HTERT RPE-1 (cell line): ENCODE results near the gene NISCH.

Experiments used
- in situ Hi-C: fragments of 300-500 bp; cut with MboI; formaldehyde crosslinking; loops from 4 replicates; pipeline ENCODE4 v1.14.3; 2020; ENCODE audit warnings: low sequenced_read_pairs

The NISCH gene

GRCh38 chr3:52435246-52436101, 19.9 kb upstream of the NISCH start:
- in situ Hi-C loops, result no loop called here

GRCh38 chr3:52436500-52437149, 18.8 kb upstream of the NISCH start:
- in situ Hi-C loops, result no loop called here

GRCh38 chr3:52437326-52438103, 17.9 kb upstream of the NISCH start:
- in situ Hi-C loops, result no loop called here

- in situ Hi-C loops, result no loop called here
Measured at GRCh38 chr3:52438104-52438376, 17.4 kb upstream of the NISCH start.

- in situ Hi-C loops, result no loop called here
Measured at GRCh38 chr3:52438579-52439425, 16.6 kb upstream of the NISCH start.

- in situ Hi-C loops, result no loop called here
Measured at GRCh38 chr3:52439426-52440248, 15.8 kb upstream of the NISCH start.

- in situ Hi-C loops, result no loop called here
Measured at GRCh38 chr3:52440249-52440551, 15.2 kb upstream of the NISCH start.

GRCh38 chr3:52440671-52441070, 14.7 kb upstream of the NISCH start:
- in situ Hi-C loops, result no loop called here

- in situ Hi-C loops, result no loop called here
Measured at GRCh38 chr3:52441091-52441771, 14.2 kb upstream of the NISCH start.

- in situ Hi-C loops, result no loop called here
Measured at GRCh38 chr3:52441772-52442332, 13.6 kb upstream of the NISCH start.

- in situ Hi-C loops, result no loop called here
Measured at GRCh38 chr3:52442409-52443267, 12.8 kb upstream of the NISCH start.

- in situ Hi-C loops, result no loop called here
Measured at GRCh38 chr3:52443268-52443610, 12.2 kb upstream of the NISCH start.

- in situ Hi-C loops, result no loop called here
Measured at GRCh38 chr3:52443791-52444687, 11.4 kb upstream of the NISCH start.

GRCh38 chr3:52444860-52445793, 10.3 kb upstream of the NISCH start, which contains the start of gene SEMA3G:
Gene SEMA3G (minus strand): TSS chr3:52445103. CDS start chr3:52445027, 76 bp downstream.
- in situ Hi-C loops, result no loop called here

GRCh38 chr3:52446042-52446441, 9.4 kb upstream of the NISCH start:
- in situ Hi-C loops, result no loop called here
